ENCODE results near the gene KIF20A.

The KIF20A gene

DNA sequence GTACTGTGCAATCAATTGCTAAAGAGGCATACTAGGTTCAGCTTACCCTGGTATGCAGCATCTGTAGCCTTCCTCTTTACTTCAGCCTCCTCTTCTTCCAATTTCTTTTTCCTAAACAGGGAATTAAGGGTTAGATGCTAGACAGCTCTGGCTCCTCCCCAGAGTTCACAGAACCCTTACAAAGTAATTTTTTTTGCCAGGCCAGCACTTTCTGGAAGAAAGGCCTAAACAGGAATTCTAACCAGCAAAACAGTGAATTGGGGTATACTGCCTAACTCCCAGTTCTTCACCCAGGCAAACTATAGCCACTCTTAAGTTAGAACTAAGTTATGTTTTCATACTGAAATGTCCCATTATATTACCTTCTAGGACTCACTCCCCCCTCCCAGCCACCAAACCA is 8.6 kb upstream of the KIF20A start:
- DNase-seq (ENCODE audit: low spot score) = no peak
- TF ChIP-seq, protein P1, sequence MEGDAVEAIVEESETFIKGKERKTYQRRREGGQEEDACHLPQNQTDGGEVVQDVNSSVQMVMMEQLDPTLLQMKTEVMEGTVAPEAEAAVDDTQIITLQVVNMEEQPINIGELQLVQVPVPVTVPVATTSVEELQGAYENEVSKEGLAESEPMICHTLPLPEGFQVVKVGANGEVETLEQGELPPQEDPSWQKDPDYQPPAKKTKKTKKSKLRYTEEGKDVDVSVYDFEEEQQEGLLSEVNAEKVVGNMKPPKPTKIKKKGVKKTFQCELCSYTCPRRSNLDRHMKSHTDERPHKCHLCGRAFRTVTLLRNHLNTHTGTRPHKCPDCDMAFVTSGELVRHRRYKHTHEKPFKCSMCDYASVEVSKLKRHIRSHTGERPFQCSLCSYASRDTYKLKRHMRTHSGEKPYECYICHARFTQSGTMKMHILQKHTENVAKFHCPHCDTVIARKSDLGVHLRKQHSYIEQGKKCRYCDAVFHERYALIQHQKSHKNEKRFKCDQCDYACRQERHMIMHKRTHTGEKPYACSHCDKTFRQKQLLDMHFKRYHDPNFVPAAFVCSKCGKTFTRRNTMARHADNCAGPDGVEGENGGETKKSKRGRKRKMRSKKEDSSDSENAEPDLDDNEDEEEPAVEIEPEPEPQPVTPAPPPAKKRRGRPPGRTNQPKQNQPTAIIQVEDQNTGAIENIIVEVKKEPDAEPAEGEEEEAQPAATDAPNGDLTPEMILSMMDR (IDR thresholded peaks at IDR 0.05; ENCODE audit: extremely low read depth, missing control alignments) = no peak

DNA sequence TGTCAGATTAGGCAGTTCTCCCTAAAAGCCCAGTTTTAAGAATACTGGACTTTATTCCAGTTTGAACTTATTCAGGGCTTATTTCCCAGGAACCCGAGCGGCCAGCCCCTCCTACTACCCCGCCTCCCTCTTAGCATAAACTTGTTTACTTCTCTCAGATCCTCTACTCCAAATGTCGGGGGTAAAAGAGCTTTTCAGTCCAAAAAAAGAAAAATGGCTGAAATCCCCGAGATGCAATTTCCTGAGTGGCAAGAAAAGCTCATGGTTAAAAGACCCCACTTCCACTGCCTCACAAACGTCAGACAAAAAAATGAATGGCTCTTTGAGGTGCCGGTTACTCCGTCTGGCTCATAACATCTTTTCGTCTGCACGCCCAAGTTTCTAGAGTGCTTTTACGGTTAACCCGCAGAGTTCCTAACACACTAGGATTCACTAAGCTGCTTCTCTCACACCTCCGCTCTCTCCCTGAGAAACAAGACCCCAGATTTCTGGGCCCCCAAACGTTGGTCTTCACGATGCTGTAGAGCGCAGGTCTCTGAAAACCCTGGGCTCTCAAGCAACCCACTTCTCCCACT is 884 bp upstream of the KIF20A start:
- peak; percentile 51 for DNase-seq (ENCODE audit: low spot score)
- TF ChIP-seq, protein P1 (IDR thresholded peaks at IDR 0.05; ENCODE audit: extremely low read depth, missing control alignments) = no peak

DNA sequence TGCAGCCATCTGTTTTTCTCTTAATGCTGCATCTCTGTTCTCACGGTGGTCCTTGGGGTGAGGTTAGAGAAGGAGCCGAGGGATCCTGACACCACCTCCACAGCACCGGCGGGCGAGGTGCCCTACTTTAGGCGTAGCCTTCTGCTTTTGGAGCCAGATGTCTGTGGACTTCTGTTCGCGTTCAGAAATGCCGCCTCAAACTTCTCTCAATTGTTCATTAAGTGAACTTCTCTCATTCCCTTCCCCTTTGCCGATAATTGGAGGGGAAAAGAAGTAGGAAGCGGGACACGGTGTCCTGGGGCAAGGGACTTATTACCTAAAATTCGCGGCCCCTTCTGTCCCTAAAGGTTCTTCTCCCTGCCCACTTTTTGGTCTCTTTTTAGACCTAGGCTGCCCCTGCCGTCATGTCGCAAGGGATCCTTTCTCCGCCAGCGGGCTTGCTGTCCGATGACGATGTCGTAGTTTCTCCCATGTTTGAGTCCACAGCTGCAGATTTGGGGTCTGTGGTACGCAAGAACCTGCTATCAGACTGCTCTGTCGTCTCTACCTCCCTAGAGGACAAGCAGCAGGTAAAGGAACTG is 455 bp downstream of the KIF20A start:
- DNase-seq (ENCODE audit: low spot score) = no peak
- TF ChIP-seq, protein P1 (IDR thresholded peaks at IDR 0.05; ENCODE audit: extremely low read depth, missing control alignments) = no peak

DNA sequence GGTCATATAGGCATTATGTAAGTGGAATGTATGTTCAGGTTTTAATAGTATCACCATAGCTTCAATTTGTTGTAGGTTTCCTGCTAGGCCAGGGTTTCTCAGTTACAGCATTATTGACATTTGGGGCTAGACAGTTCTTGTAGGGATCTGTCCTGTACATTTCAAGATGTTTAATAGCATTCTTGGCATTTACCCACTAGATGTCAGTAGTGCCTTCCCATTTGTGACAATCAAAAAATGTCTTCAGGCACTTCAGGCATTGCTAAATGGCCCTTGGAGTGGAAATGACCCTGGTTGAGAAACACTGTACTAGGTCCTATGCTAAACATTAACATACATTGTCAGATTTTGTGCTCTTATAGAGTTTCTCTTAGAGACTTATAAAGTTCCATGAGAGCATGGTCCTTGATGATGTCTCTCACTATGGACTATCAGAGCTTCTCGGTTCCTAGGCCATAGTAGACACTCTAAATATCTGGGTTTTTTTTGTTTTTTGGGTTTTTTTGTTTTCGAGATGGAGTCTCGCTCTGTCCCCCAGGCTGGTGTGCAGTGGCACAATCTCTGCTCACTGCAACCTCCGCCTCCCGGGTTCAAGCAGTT is 1.4 kb downstream of the KIF20A start:
- peak; percentile 58 for DNase-seq (ENCODE audit: low spot score)
- TF ChIP-seq, protein P1 (IDR thresholded peaks at IDR 0.05; ENCODE audit: extremely low read depth, missing control alignments) = peak; percentile 38

DNA sequence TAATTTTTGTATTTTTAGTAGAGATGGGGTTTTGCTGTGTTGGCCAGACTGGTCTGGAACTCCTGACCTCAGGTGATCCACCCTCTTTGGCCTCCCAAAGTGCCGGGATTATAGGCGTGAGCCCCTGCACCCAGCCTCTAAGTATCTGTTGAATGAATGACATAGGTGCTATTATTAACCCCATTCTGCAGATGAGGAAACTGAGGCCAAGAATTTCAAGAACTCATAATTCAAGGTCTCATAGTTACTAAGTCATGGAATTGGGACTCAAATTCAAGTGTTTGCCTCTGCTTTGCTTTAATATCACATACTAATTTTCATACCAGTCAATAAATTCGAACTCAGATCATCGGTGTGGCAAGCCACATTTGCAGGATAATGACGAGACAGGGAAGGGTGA is 1.9 kb downstream of the KIF20A start:
- DNase-seq (ENCODE audit: low spot score) = no peak
- TF ChIP-seq, protein P1 (IDR thresholded peaks at IDR 0.05; ENCODE audit: extremely low read depth, missing control alignments) = no peak

DNA sequence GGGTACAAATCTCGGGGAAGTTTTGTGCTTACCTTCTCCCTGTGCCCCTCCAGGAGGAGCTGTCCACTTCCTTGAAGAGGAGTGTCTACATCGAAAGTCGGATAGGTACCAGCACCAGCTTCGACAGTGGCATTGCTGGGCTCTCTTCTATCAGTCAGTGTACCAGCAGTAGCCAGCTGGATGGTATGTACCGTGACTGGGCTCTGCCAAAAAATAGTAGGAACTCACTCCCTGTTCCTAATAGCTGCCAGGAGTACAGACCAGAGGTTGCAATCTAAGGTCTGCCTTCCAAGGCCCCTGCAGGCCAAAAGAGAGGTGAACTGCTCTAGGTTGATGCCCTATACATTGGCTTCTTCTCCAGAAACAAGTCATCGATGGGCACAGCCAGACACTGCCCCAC is 3.9 kb downstream of the KIF20A start:
- no peak for DNase-seq (ENCODE audit: low spot score)
- TF ChIP-seq, protein P1 (IDR thresholded peaks at IDR 0.05; ENCODE audit: extremely low read depth, missing control alignments) = no peak

DNA sequence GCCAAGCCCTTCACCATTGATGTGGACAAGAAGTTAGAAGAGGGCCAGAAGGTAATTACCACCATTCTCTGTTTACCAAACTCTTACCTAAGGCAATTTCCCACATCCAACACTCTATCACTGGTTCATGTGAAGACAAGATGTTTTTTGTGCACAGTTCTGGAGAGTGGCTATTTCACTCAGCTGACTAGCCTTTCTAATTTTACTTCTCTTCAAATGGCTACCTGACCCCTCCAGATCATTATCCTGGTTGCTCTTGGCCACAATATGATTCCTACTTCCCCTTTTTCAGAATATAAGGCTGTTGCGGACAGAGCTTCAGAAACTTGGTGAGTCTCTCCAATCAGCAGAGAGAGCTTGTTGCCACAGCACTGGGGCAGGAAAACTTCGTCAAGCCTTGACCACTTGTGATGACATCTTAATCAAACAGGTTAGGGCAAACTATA is 7.1 kb downstream of the KIF20A start:
- DNase-seq (ENCODE audit: low spot score) = peak; percentile 39
- TF ChIP-seq, protein P1 (IDR thresholded peaks at IDR 0.05; ENCODE audit: extremely low read depth, missing control alignments) = no peak
